GM12872 (cell line): ENCODE measurements around the gene TMEM201.
A peak's percentile ranks its signal among the peaks of the same experiment; 100 is the strongest.

Experiments
- TF ChIP-seq, protein P1 (sequence below): IDR thresholded peaks from 3 replicates; pipeline ENCODE4 v1.5.1; 2011; ENCODE audit warnings: low read depth, mild to moderate bottlenecking, low read length, moderate library complexity; ENCODE audit not compliant: insufficient read depth

The TMEM201 gene, protein sequence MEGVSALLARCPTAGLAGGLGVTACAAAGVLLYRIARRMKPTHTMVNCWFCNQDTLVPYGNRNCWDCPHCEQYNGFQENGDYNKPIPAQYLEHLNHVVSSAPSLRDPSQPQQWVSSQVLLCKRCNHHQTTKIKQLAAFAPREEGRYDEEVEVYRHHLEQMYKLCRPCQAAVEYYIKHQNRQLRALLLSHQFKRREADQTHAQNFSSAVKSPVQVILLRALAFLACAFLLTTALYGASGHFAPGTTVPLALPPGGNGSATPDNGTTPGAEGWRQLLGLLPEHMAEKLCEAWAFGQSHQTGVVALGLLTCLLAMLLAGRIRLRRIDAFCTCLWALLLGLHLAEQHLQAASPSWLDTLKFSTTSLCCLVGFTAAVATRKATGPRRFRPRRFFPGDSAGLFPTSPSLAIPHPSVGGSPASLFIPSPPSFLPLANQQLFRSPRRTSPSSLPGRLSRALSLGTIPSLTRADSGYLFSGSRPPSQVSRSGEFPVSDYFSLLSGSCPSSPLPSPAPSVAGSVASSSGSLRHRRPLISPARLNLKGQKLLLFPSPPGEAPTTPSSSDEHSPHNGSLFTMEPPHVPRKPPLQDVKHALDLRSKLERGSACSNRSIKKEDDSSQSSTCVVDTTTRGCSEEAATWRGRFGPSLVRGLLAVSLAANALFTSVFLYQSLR

DNA sequence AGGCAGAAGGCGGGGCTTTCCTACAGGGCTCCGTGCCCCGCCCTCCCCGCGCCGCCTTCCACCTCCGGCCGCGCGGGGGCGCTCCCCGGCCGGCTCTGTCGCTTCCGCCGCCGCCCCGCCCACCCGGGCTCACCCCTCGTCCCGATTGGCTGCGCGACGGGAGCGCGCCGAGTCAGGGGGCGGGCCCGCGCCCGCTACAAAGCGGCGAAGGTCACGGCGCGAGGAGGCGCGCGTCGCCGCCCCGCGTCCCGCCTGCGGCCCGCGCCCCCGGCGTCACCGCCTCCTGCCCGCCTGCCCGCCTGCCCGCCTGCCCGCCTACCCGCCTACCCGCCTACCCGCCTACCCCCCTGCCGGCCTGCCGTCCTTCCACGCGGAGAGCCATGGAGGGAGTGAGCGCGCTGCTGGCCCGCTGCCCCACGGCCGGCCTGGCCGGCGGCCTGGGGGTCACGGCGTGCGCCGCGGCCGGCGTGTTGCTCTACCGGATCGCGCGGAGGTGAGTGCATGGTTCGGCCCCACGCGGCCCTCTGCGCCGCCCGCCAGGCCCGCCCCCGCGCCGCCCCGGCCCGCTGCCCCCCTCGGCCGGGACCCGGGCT is at the start of gene TMEM201:
TMEM201 (plus strand) TSS at position 361 of the 593 bp plus-strand sequence; CDS start at position 381, 20 bp downstream.
- TF ChIP-seq, protein P1, sequence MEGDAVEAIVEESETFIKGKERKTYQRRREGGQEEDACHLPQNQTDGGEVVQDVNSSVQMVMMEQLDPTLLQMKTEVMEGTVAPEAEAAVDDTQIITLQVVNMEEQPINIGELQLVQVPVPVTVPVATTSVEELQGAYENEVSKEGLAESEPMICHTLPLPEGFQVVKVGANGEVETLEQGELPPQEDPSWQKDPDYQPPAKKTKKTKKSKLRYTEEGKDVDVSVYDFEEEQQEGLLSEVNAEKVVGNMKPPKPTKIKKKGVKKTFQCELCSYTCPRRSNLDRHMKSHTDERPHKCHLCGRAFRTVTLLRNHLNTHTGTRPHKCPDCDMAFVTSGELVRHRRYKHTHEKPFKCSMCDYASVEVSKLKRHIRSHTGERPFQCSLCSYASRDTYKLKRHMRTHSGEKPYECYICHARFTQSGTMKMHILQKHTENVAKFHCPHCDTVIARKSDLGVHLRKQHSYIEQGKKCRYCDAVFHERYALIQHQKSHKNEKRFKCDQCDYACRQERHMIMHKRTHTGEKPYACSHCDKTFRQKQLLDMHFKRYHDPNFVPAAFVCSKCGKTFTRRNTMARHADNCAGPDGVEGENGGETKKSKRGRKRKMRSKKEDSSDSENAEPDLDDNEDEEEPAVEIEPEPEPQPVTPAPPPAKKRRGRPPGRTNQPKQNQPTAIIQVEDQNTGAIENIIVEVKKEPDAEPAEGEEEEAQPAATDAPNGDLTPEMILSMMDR, result peak; percentile 68; the same call in 2 of the 3 replicates

DNA sequence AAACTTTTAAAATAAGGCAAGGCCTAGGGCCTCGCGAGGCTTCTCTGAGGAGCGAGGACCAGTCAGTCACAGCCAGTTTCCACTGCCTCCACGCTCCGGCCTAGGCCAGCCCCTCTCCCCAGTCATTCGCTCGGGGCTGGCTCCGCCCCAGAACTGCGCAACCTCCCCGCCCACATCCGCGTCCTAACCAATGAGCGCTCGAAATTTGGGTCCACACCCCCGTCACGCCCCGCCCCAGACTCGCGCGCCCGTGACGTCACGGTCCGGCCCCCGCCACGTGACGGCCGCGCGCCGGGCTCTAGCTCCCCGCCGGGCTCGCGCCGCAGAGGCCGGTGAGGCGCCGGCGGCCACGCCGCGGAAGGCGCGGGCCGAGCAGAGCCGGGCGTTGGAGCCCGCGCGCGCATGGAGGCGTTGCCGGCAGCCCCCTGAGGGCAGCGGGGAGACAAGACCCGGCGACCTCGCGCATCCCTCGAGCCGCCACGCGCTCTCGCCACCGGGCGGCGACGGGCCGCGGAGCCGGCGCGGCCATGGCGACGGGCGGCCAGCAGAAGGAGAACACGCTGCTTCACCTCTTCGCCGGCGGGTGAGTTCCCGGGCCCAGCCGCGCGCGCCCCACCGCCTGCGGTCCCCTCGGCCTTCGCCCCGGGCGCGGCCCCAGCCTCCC is 49.4 kb upstream of the TMEM201 start, which contains the start of gene SLC25A33:
SLC25A33 (plus strand) TSS at position 301 of the 664 bp plus-strand sequence; CDS start at position 528, 227 bp downstream.
- TF ChIP-seq, protein P1, result no peak

DNA sequence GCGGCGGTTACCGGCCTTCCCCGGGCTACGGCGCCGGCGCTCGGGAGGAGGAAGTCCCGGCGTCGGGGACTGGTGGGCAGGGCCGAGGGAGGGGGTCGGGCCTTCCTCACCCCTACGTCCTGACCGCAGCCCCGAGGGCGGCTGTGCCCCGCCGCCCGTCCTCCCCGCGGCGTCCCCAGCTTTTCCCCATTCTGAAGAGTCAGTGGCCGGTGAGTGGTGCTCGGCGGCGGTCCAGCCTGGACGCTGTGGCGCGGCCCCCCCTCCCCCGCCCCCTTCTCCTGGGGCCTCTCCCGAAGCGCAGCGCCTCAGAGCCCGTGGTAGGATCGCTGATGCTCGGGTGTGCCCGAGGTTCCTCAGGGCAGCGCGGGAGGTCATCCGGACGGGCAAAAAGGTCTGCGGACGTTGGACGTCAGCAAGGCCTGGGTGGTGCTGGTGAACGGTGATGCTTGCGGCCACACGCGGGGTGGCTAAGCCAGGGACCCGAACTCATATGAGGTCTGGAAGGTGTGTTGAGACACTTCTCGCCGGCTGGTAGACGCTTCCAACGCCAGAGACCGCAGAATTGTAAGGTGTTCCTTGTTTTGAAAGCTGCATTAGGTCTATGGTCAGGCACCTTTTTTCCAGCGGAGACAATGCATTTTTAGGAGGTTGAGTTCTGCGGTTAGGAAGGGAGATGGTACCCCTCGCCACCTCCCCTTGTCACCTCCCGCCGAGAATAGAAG is 48.7 kb upstream of the TMEM201 start:
- TF ChIP-seq, protein P1, result no peak

DNA sequence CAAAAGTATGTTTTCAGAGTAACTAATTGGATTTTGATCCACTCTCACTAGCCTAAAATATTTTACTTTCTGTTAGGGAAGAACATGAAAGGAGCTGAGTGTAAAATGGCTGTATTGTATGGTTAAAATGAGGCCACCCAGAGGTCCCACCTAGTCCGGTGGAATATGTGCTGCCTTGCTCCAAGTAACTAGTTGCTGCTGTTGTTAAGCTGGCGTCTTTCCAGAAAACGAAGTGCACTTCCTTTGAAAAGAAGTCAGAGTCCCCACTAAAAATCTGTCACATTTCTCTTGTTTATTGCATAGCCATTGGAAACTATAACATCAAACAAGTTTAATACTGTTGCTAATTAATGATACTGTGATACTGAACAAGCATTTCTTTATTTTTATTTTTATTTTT is 46.3 kb upstream of the TMEM201 start:
- TF ChIP-seq, protein P1, result no peak

DNA sequence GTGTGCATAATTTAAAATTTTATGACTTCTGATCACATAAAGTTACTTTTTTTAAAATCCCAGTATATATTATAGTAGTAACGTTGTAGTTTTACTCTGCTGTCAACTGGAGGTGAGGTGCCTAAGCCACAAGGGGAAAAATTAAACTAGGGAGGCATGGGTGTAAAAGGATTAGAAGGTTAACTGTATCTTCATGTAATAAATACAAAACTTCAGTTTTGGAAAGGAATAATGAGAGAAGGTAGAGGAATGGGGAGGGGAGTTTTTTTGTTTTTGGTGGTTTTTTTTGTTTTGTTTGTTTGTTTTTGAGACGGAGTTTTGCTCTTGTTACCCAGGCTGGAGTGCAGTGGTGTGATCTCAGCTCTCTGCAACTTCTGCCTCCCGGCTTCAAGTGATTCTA is 43.8 kb upstream of the TMEM201 start:
- TF ChIP-seq, protein P1, result no peak

DNA sequence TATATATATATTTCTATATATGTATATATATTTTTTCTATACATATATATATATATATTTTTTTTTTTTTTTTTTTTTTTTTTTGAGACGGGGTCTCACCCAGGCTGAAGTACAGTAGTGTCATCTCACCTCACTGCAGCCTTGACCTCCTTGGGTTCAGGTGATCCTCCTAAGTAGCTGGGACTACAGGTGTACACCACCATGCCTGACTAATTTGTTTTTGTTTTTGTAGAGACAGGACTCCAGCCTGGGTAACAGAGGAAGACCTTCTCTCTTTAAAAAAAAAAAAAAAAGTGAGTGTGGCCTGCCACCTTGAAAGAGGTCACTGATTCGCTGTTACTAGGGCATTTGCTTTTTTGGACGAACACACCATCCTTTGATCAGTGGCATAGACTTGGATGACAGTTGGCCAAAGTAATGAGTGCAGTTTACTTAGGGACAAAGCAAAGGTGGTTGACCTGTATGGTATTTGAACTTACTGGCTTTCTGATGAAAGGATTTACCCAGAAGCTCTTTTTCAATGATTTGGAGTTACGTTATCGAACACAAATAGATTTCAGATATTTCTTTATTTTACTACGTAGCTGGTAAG is 38.7 kb upstream of the TMEM201 start:
- TF ChIP-seq, protein P1, result no peak
